PFSK-1 (cell line): ENCODE data around the gene FAM234A.

ENCODE experiments used
- FOXP2 ChIP-seq: optimal IDR thresholded peaks from 2 replicates; pipeline ENCODE3; 2011; ENCODE audit warnings: borderline replicate concordance, control low read depth, inconsistent platforms; ENCODE audit not compliant: insufficient read depth; ENCODE audit errors: extremely low read length, extremely low read depth
- POLR2AphosphoS5 ChIP-seq: IDR thresholded peaks from 2 replicates; pipeline ENCODE4 v1.6.1; 2012; ENCODE audit warnings: low read depth, mild to moderate bottlenecking, control low read depth, low read length, moderate library complexity
- SIN3A ChIP-seq: IDR thresholded peaks from 2 replicates; pipeline ENCODE4 v1.6.1; 2012; ENCODE audit warnings: mild to moderate bottlenecking, low read length, moderate library complexity, borderline replicate concordance; ENCODE audit not compliant: insufficient read depth
- TAF1 ChIP-seq: IDR thresholded peaks from 2 replicates; pipeline ENCODE4 v1.6.1; 2012; ENCODE audit warnings: low read length, control low read depth, borderline replicate concordance; ENCODE audit not compliant: insufficient read depth
- TF ChIP-seq, protein P1 (sequence below), 2 experiments: IDR thresholded peaks; 2 replicates each; pipeline versions ENCODE4 v1.6.1 to v1.8.0; 2011 to 2012; ENCODE audit warnings: low read depth in 2 of 2, low read length in 2 of 2, control low read depth in 1 of 2, inconsistent platforms in 1 of 2, mild to moderate bottlenecking in 1 of 2, moderate library complexity in 1 of 2; ENCODE audit not compliant: insufficient read depth in 1 of 2

The FAM234A gene

GRCh38 chr16:265711-266110, 31.1 kb downstream of the FAM234A start:
- no peak for TF ChIP-seq POLR2AphosphoS5
- TF ChIP-seq, protein P1, sequence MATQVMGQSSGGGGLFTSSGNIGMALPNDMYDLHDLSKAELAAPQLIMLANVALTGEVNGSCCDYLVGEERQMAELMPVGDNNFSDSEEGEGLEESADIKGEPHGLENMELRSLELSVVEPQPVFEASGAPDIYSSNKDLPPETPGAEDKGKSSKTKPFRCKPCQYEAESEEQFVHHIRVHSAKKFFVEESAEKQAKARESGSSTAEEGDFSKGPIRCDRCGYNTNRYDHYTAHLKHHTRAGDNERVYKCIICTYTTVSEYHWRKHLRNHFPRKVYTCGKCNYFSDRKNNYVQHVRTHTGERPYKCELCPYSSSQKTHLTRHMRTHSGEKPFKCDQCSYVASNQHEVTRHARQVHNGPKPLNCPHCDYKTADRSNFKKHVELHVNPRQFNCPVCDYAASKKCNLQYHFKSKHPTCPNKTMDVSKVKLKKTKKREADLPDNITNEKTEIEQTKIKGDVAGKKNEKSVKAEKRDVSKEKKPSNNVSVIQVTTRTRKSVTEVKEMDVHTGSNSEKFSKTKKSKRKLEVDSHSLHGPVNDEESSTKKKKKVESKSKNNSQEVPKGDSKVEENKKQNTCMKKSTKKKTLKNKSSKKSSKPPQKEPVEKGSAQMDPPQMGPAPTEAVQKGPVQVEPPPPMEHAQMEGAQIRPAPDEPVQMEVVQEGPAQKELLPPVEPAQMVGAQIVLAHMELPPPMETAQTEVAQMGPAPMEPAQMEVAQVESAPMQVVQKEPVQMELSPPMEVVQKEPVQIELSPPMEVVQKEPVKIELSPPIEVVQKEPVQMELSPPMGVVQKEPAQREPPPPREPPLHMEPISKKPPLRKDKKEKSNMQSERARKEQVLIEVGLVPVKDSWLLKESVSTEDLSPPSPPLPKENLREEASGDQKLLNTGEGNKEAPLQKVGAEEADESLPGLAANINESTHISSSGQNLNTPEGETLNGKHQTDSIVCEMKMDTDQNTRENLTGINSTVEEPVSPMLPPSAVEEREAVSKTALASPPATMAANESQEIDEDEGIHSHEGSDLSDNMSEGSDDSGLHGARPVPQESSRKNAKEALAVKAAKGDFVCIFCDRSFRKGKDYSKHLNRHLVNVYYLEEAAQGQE (IDR thresholded peaks at IDR 0.05; ENCODE audit: insufficient read depth in 1 of 2, low read depth in 2 of 2, low read length in 2 of 2) = no peak
- TF ChIP-seq TAF1 = no peak
- TF ChIP-seq FOXP2 = no peak
- no peak for TF ChIP-seq SIN3A

- TF ChIP-seq TAF1 (no peak), FOXP2 (no peak), POLR2AphosphoS5 (no peak), SIN3A (no peak)
- TF ChIP-seq, protein P1 (IDR thresholded peaks at IDR 0.05; ENCODE audit: insufficient read depth in 1 of 2, low read depth in 2 of 2, low read length in 2 of 2) = no peak
These were observed 31.9 kb downstream of the FAM234A start for GRCh38 chr16:266258-267164.

DNA sequence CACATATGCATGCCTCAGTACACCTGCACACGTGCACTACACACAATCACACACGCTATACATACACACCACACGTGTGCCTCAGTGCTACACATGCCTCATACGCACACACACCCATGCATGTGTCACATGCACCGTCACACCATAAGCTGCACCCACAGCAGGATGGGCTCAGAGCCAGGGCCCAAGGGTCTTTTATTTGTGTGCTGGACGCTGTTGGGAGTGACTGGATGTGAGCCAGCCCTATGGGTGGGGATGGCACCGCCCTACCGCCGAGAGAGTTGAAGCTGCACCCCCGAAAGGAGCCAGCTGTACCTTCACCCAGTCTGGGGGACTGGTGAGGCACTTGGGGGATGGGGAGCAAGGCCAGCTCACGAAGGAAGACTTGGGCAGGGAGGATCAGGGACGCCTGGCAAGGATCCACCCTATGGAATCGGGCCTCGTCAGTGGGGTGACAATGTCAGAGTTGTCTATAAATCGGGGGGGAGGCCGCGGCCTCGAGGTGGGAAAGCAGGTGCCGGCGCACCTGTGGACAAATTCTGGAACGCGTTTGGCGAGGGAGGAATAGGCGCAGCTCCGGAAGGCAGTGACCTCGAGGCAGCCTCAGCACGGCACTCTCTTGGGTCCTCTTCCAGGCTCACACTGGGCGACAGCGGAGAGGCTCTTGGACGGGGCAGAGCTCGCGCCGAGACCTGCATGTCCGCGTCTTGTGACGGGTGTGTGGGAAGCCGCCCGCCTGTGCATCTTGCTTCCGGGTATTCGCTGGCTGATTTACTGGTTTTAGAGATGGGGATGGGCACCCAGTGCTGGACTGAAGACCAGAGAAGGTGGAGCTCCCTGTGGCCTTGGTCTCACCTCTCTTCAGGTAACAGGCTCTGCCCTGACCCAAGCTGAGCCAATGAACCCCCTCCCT, 33.8 kb downstream of the FAM234A start:
- TF ChIP-seq TAF1 (no peak), SIN3A (no peak), FOXP2 (no peak), POLR2AphosphoS5 (no peak)
- TF ChIP-seq, protein P1 (IDR thresholded peaks at IDR 0.05; ENCODE audit: insufficient read depth in 1 of 2, low read depth in 2 of 2, low read length in 2 of 2) = no peak

DNA sequence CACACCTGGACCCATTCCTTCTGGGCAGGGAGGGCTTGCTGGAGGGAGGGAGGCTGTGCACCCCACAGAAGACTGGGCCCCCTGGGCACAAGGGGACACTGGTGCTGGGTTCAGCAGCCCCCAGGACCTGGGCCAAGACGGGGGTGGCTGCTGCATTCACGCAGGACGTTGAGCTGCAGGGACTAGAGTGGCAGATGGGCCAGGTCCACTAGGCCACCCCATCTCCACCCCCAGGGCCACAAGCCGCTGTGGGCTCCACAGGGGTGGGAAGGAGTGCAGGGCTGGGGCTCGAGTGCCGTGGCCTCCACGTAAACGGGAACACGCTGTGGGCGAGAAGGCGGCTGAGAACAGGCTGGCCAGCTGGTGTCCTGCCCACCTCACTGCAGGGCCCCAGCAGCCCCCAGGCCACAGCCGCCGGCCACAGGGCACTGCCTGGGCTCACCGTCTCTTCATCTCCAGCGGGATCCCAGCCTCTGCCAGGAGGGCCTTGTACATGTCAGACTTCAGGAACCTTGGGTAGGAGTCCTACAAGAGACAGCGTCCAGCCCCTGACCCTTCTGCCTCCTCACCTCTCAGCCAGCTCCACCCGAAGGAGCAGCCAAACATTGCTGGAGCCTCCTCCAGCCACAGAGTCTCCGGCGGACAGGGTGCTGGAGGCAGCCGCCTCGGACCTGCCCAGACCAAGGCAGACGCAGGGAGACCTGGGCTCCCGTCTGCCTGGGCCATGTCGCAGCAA, 34.6 kb downstream of the FAM234A start:
- TF ChIP-seq TAF1 (no peak), SIN3A (no peak), FOXP2 (no peak), POLR2AphosphoS5 (no peak)
- TF ChIP-seq, protein P1 (IDR thresholded peaks at IDR 0.05; ENCODE audit: insufficient read depth in 1 of 2, low read depth in 2 of 2, low read length in 2 of 2) = no peak
